Loucy (cell line): Measurements from ENCODE around the gene APMAP.

Experiments used
- H2AFZ ChIP-seq: fragments of 200-600 bp; sonication (generic); 2 replicates; pipeline ENCODE4 v1.6.0; 2016; ENCODE audit warnings: antibody characterized with exemption, mild to moderate bottlenecking, low read length, moderate library complexity
- H3F3A ChIP-seq: fragments of 200-600 bp; 2 replicates; pipeline ENCODE4 v1.6.0; 2016; ENCODE audit warnings: antibody characterized with exemption, low read depth, mild to moderate bottlenecking
- H3K27me3 ChIP-seq: fragments of 200-600 bp; sonication (generic); 2 replicates; pipeline ENCODE4 v1.6.1; 2014; ENCODE audit warnings: low read length, mild to moderate bottlenecking; ENCODE audit not compliant: insufficient read depth, poor library complexity, severe bottlenecking
- H3K36me3 ChIP-seq: fragments of 200-600 bp; sonication (generic); 2 replicates; pipeline ENCODE4 v1.6.1; 2016; ENCODE audit warnings: low read length; ENCODE audit not compliant: insufficient read depth
- H3K4me1 ChIP-seq: fragments of 200-600 bp; sonication (generic); 2 replicates; pipeline ENCODE4 v1.5.1; 2014; ENCODE audit warnings: low read length, mild to moderate bottlenecking; ENCODE audit not compliant: insufficient read depth, poor library complexity, severe bottlenecking
- H3K4me2 ChIP-seq: fragments of 200-600 bp; sonication (generic); 2 replicates; pipeline ENCODE4 v1.6.0; 2014; ENCODE audit warnings: antibody characterized with exemption, low read length, low read depth, mild to moderate bottlenecking; ENCODE audit not compliant: poor library complexity, severe bottlenecking
- H3K4me3 ChIP-seq: fragments of 200-600 bp; sonication (generic); 2 replicates; pipeline ENCODE4 v1.5.1; 2014; ENCODE audit warnings: low read length, mild to moderate bottlenecking, mixed read lengths; ENCODE audit not compliant: poor library complexity, severe bottlenecking
- H3K79me2 ChIP-seq: fragments of 200-600 bp; sonication (generic); 2 replicates; pipeline ENCODE4 v1.6.1; 2014; ENCODE audit warnings: low read length; ENCODE audit not compliant: insufficient read depth
- H3K9ac ChIP-seq: fragments of 200-600 bp; sonication (generic); 2 replicates; pipeline ENCODE4 v1.6.0; 2014; ENCODE audit warnings: mild to moderate bottlenecking, low read depth, low read length, moderate library complexity; ENCODE audit not compliant: poor library complexity, severe bottlenecking
- H3K9me2 ChIP-seq: fragments of 200-600 bp; sonication (generic); replicated peaks from 2 replicates; pipeline ENCODE4 v1.6.1; 2016; ENCODE audit warnings: low read depth, low read length, mixed read lengths
- H3K9me3 ChIP-seq: fragments of 200-600 bp; sonication (generic); 2 replicates; pipeline ENCODE4 v1.6.1; 2014; ENCODE audit warnings: mild to moderate bottlenecking, antibody characterized with exemption, low read length, low read depth; ENCODE audit not compliant: insufficient read depth
- H4K20me1 ChIP-seq: fragments of 200-600 bp; sonication (generic); 2 replicates; pipeline ENCODE4 v1.6.0; 2014; ENCODE audit warnings: antibody characterized with exemption, low read length, mild to moderate bottlenecking; ENCODE audit not compliant: insufficient read depth, poor library complexity, severe bottlenecking
- CTCF ChIP-seq: fragments of 200-600 bp; sonication (generic); conservative IDR thresholded peaks from 2 replicates; pipeline ENCODE4 v1.5.1; 2014; ENCODE audit warnings: mild to moderate bottlenecking, antibody characterized with exemption, low read length
- EZH2phosphoT487 ChIP-seq: fragments of 200-600 bp; IDR thresholded peaks from 2 replicates; pipeline ENCODE4 v1.6.1; 2018; ENCODE audit warnings: antibody characterized with exemption, mild to moderate bottlenecking, moderate library complexity, borderline replicate concordance

The APMAP gene

GRCh38 chr20:24960302-24960801 lies 32.2 kb downstream of the APMAP start:
- Histone ChIP-seq H3K36me3 (peaks cover 61% of the 10 kb centered on the region; the same call in 1 of the 2 replicates), H2AFZ (no peak overlapping the region)

GRCh38 chr20:24959591-24960301 lies 32.8 kb downstream of the APMAP start:
- Histone ChIP-seq H2AFZ (no peak overlapping the region), H3K4me1 (peaks cover 15% of the 10 kb centered on the region), H3K27me3 (no peaks in the 10 kb centered on the region), H3F3A (no peaks in the 10 kb centered on the region), H3K4me3 (no peak overlapping the region), H3K36me3 (peaks cover 55% of the 10 kb centered on the region; the same call in 1 of the 2 replicates), H3K9ac (no peak overlapping the region), H3K79me2 (no peaks in the 10 kb centered on the region), H3K4me2 (no peak overlapping the region), H3K9me2 (no peaks in the 10 kb centered on the region), H3K9me3 (no peaks in the 10 kb centered on the region), H4K20me1 (no peaks in the 10 kb centered on the region)
- no peak for TF ChIP-seq CTCF
- no peak for TF ChIP-seq EZH2phosphoT487

More at GRCh38 chr20:24960302-24960801, 32.2 kb downstream of the APMAP start:
- Histone ChIP-seq H3K4me1 (peaks cover 9% of the 10 kb centered on the region), H3K9ac (no peak overlapping the region), H3K9me2 (no peaks in the 10 kb centered on the region), H4K20me1 (no peaks in the 10 kb centered on the region), H3F3A (no peaks in the 10 kb centered on the region), H3K79me2 (no peaks in the 10 kb centered on the region), H3K4me3 (no peak overlapping the region), H3K27me3 (no peaks in the 10 kb centered on the region), H3K9me3 (no peaks in the 10 kb centered on the region), H3K4me2 (no peak overlapping the region)
- TF ChIP-seq CTCF = no peak
- TF ChIP-seq EZH2phosphoT487 = no peak

GRCh38 chr20:24958506-24959385 lies 33.8 kb downstream of the APMAP start:
- no peak overlapping the region for H2AFZ ChIP-seq
- no peaks in the 10 kb centered on the region for H3K9me3 ChIP-seq
- peaks cover 25% of the 10 kb centered on the region for H3K4me1 ChIP-seq
- H3K9ac ChIP-seq = no peak overlapping the region
- peaks cover 7% of the 10 kb centered on the region for H3K79me2 ChIP-seq
- H3K9me2 ChIP-seq = no peaks in the 10 kb centered on the region
- H3K36me3 ChIP-seq = peaks cover 44% of the 10 kb centered on the region; the same call in 1 of the 2 replicates
- no peaks in the 10 kb centered on the region for H4K20me1 ChIP-seq
- H3F3A ChIP-seq = no peaks in the 10 kb centered on the region
- no peak overlapping the region for H3K4me2 ChIP-seq
- H3K4me3 ChIP-seq = no peak overlapping the region
- H3K27me3 ChIP-seq = no peaks in the 10 kb centered on the region
- no peak for TF ChIP-seq CTCF
- TF ChIP-seq EZH2phosphoT487 = no peak
